PC-9 (cell line): ENCODE measurements around the gene NINJ2. TPM values are rescaled to one million over a fixed set of nuclear protein-coding genes. Genes with fewer than 3 reads are reported as not detected.
A peak's percentile ranks its signal among the peaks of the same experiment; 100 is the strongest.

Experiments used
- BruUV-seq: library from RNA; stranded (reverse); fragments of 400-500 nt; replicated peaks from 2 replicates; lab custom pipeline; 2021; lab: Mats Ljungman, UMichigan
- CTCF ChIA-PET: fragments of 300-600 bp; sonication (Branson Sonifier 250); formaldehyde crosslinking; loops from one replicate; lab custom pipeline; 2022; ENCODE audit warnings: antibody characterized with exemption; lab: Charles Lee
- POLR2A ChIA-PET: fragments of 300-600 bp; sonication (Branson Sonifier 250); formaldehyde crosslinking; loops from one replicate; lab custom pipeline; 2022; ENCODE audit warnings: antibody characterized with exemption; ENCODE audit not compliant: unreplicated experiment; lab: Charles Lee
- DNase-seq, 2 experiments: peaks; one replicate each; pipeline versions ENCODE4 v3.0.0 to v3.0.0-alpha.2; 2015 to 2022; ENCODE audit warnings: mixed read lengths in 1 of 2
- H2AFZ ChIP-seq: fragments of 200-600 bp; sonication (generic); 2 replicates; pipeline ENCODE4 v1.8.1; 2017; ENCODE audit warnings: antibody characterized with exemption
- H3F3A ChIP-seq: fragments of 200-600 bp; sonication (generic); 2 replicates; pipeline ENCODE4 v1.8.1; 2017; ENCODE audit warnings: antibody characterized with exemption, mild to moderate bottlenecking, low read depth; ENCODE audit not compliant: insufficient read depth
- H3K27ac ChIP-seq: fragments of 200-600 bp; sonication (generic); 2 replicates; pipeline ENCODE4 v1.6.1; 2016; ENCODE audit warnings: mixed run types
- H3K27me3 ChIP-seq: fragments of 200-600 bp; sonication (generic); 2 replicates; pipeline ENCODE4 v1.6.1; 2016; ENCODE audit warnings: low read depth, mixed run types; ENCODE audit not compliant: insufficient read depth
- H3K36me3 ChIP-seq: fragments of 200-600 bp; sonication (generic); 2 replicates; pipeline ENCODE4 v1.6.1; 2016; ENCODE audit warnings: low read depth, mixed run types
- H3K4me1 ChIP-seq: fragments of 200-600 bp; sonication (generic); replicated peaks from 2 replicates; pipeline ENCODE4 v1.6.1; 2016; ENCODE audit warnings: mixed run types; ENCODE audit not compliant: insufficient read depth
- H3K4me2 ChIP-seq: fragments of 200-600 bp; sonication (generic); 2 replicates; pipeline ENCODE4 v1.6.1; 2017; ENCODE audit warnings: mixed run types
- H3K4me3 ChIP-seq: fragments of 200-600 bp; sonication (generic); 2 replicates; pipeline ENCODE4 v1.6.1; 2016; ENCODE audit warnings: mixed run types
- H3K79me2 ChIP-seq: fragments of 200-600 bp; sonication (generic); 2 replicates; pipeline ENCODE4 v1.6.1; 2017; ENCODE audit warnings: low read depth, mixed run types
- H3K9me2 ChIP-seq: fragments of 200-600 bp; sonication (generic); 2 replicates; pipeline ENCODE4 v1.8.1; 2017; ENCODE audit warnings: mild to moderate bottlenecking; ENCODE audit not compliant: insufficient read depth
- H3K9me3 ChIP-seq: fragments of 200-600 bp; sonication (generic); 2 replicates; pipeline ENCODE4 v1.8.1; 2016; ENCODE audit warnings: low read depth; ENCODE audit not compliant: insufficient read depth
- H4K20me1 ChIP-seq: fragments of 200-600 bp; sonication (generic); 2 replicates; pipeline ENCODE4 v1.8.1; 2017; ENCODE audit not compliant: insufficient read depth
- EZH2 ChIP-seq: fragments of 200-600 bp; sonication (generic); IDR thresholded peaks from 2 replicates; pipeline ENCODE4 v1.8.0; 2017; ENCODE audit warnings: antibody characterized with exemption, low read depth
- intact Hi-C: fragments of 100-400 bp; cut with micrococcal nuclease; formaldehyde crosslinking; loops from one replicate; pipeline ENCODE4 v1.10.0; 2022; ENCODE audit not compliant: unreplicated experiment
- total RNA-seq: library from RNA; stranded (reverse); gene quantifications from 2 replicates; pipeline ENCODE4 v1.2.3, GENCODE V29; 2021
- TF ChIP-seq, protein P1 (sequence below): fragments of 200-600 bp; sonication (generic); conservative IDR thresholded peaks from 2 replicates; pipeline ENCODE4 v1.6.1; 2017; ENCODE audit warnings: mixed run types, antibody characterized with exemption, mild to moderate bottlenecking, moderate library complexity

The NINJ2 gene
- total RNA-seq, 1 experiment from 2014 or later: 19.3 TPM

DNA sequence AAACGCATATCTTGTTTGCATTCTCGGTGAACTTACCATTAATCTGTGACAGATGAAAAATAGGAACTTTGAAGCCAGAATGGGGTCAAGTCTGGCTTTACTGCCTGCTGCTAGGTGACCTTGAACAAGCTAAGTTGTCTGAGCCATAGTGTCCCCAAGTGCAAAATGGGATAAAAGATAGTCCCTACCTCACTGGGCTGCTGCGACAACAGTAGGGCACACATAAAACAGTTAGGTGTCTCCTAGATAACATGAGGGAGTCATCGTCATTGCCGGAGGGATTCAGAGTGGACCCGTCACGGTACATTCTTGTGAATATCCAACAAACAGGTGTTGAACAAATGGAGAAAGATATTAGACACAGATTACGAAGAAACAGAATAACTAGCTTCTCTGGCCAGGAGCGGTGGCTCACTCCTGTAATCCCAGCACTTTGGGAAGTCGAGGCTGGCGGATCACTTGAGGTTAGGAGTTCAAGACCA is 71.2 kb downstream of the NINJ2 start:
- Histone ChIP-seq H3K27me3 (no peaks in the 10 kb centered on the region), H3K27ac (no peak overlapping the region), H3K9me3 (no peaks in the 10 kb centered on the region), H3K4me2 (no peak overlapping the region), H2AFZ (no peak overlapping the region), H3F3A (no peaks in the 10 kb centered on the region), H4K20me1 (no peaks in the 10 kb centered on the region), H3K36me3 (no peaks in the 10 kb centered on the region), H3K4me3 (no peak overlapping the region), H3K4me1 (no peaks in the 10 kb centered on the region), H3K9me2 (no peaks in the 10 kb centered on the region), H3K79me2 (no peaks in the 10 kb centered on the region)
- BruUV-seq: no TSS peak
- peak in 1 of 2 experiments; percentile 30 for DNase-seq
- ChIA-PET CTCF (interaction anchor here (0.5 kb wide), 1 partner anchor 165 kb away, joined by 3 read pairs; no protein-coding TSS in a partner anchor), POLR2A (no interaction called here)
- intact Hi-C loops: no loop called here
- TF ChIP-seq, protein P1, sequence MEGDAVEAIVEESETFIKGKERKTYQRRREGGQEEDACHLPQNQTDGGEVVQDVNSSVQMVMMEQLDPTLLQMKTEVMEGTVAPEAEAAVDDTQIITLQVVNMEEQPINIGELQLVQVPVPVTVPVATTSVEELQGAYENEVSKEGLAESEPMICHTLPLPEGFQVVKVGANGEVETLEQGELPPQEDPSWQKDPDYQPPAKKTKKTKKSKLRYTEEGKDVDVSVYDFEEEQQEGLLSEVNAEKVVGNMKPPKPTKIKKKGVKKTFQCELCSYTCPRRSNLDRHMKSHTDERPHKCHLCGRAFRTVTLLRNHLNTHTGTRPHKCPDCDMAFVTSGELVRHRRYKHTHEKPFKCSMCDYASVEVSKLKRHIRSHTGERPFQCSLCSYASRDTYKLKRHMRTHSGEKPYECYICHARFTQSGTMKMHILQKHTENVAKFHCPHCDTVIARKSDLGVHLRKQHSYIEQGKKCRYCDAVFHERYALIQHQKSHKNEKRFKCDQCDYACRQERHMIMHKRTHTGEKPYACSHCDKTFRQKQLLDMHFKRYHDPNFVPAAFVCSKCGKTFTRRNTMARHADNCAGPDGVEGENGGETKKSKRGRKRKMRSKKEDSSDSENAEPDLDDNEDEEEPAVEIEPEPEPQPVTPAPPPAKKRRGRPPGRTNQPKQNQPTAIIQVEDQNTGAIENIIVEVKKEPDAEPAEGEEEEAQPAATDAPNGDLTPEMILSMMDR: no peak
- no peak for TF ChIP-seq EZH2

DNA sequence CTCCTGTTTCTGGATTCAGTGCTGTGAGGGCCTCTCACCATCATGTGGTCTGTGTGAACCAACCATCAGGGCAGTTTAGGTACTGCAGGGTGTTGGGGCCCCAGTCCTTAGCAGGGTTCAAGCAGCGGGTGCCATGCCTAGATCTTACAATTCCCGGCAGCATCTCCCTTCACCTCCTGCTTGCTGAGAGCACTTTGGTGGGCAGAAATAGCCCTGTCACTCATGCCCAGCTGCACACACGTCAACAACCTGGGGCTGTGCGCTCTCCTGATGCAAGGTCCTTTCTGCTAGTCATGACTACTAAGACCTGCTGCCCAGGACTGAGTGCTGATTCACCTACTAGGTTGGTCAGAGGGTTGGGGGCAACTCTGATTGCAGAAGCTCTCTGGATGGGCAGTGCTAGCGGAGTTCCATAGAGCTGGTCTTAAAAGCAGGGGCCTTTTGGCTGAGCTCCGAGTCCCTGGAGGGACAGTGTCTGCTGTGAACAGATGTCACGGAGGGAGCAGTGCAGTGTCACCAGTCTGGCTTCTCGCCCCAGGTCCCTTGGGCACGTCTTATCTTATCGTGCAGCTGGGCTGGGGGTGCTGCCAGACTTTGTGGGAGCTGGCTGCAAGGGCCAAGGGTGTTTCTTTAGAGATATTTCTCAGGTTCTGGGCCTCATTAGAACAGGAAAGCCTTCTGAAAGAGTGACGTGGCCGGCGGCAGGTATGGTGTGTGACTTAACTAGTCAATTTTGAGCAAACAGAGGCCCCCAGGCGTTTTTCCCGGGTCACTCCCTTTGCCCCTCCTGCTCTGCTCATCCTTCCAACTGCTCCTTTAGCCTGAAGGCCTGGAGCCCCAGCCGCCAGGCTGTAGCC is 71.8 kb downstream of the NINJ2 start:
- no peak for TF ChIP-seq EZH2
- TF ChIP-seq, protein P1: no peak
- H3K9me2 ChIP-seq: no peaks in the 10 kb centered on the region

DNA sequence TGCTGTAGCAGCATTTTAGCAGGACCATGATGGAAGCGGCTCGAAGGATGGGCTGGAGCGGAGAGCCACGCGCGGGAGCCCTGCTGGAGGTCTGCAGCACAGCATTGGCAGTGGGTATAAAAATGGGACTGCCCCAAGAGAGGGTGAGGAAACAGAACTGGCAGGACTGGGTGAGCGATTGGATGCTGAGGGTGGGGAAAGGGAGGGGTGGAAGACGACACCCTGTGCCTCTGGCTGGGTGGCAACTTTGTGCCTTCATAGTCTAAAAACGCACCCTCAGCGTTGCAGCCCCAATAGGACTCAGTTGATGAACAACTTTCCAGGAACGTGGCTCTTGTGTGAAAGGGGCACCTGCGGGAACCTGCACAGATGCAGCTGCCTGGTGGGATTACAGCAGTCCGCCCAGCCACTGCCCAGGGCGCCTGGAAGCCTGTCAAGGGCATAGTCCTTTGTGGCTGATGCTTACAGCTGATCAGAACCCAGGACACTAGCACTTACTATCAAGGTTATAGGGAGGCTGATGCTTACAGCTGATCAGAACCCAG is 73.0 kb downstream of the NINJ2 start:
- no peaks in the 10 kb centered on the region for H3K36me3 ChIP-seq
- intact Hi-C loops: no loop called here
- no peaks in the 10 kb centered on the region for H3K9me3 ChIP-seq
- TF ChIP-seq EZH2: no peak
- TF ChIP-seq, protein P1: no peak
- ChIA-PET POLR2A (no interaction called here), CTCF (no interaction called here)
- no peak overlapping the region for H2AFZ ChIP-seq
- no peak overlapping the region for H3K27ac ChIP-seq
- no TSS peak for BruUV-seq
- no peaks in the 10 kb centered on the region for H3K79me2 ChIP-seq
- H3F3A ChIP-seq: no peaks in the 10 kb centered on the region
- H3K4me2 ChIP-seq: no peak overlapping the region
- no peaks in the 10 kb centered on the region for H3K9me2 ChIP-seq
- no peaks in the 10 kb centered on the region for H4K20me1 ChIP-seq
- no peaks in the 10 kb centered on the region for H3K27me3 ChIP-seq
- H3K4me1 ChIP-seq: no peaks in the 10 kb centered on the region
- no peak overlapping the region for H3K4me3 ChIP-seq
- peak in 1 of 2 experiments; percentile 21 for DNase-seq

More for the DNA sequence above, 71.8 kb downstream of the NINJ2 start:
- Histone ChIP-seq H3K79me2 (no peaks in the 10 kb centered on the region), H2AFZ (no peak overlapping the region), H3K27ac (no peak overlapping the region), H3K4me3 (no peak overlapping the region), H3K27me3 (no peaks in the 10 kb centered on the region), H3K36me3 (no peaks in the 10 kb centered on the region), H3K4me1 (no peaks in the 10 kb centered on the region), H4K20me1 (no peaks in the 10 kb centered on the region), H3F3A (no peaks in the 10 kb centered on the region), H3K9me3 (no peaks in the 10 kb centered on the region), H3K4me2 (no peak overlapping the region)
- POLR2A ChIA-PET: no interaction called here
- CTCF ChIA-PET: interaction anchor here (0.5 kb wide), 1 partner anchor 165 kb away, joined by 3 read pairs; no protein-coding TSS in a partner anchor
- DNase-seq: peak in 1 of 2 experiments; percentile 26
- no TSS peak for BruUV-seq
- intact Hi-C loops: no loop called here
